Mesendoderm (in vitro differentiated cells): ENCODE data around the gene CTNNA1.

ENCODE experiments used
- DNase-seq: peaks from one replicate; pipeline ENCODE4 v3.0.0; 2013
- H2AK5ac ChIP-seq: 2 replicates; pipeline ENCODE4 v1.6.1; 2013; ENCODE audit warnings: low read length, inconsistent platforms
- H2BK120ac ChIP-seq: 2 replicates; pipeline ENCODE4 v1.6.1; 2013; ENCODE audit warnings: low read depth, mild to moderate bottlenecking, low read length, moderate library complexity, mixed read lengths
- H2BK15ac ChIP-seq: replicated peaks from 2 replicates; pipeline ENCODE4 v1.6.1; 2013; ENCODE audit warnings: low read depth, mild to moderate bottlenecking, moderate library complexity
- H2BK5ac ChIP-seq: 2 replicates; pipeline ENCODE4 v1.6.1; 2013; ENCODE audit warnings: low read length, inconsistent platforms
- H3K18ac ChIP-seq: 2 replicates; pipeline ENCODE4 v1.6.1; 2013; ENCODE audit warnings: mild to moderate bottlenecking, low read length, mixed read lengths
- H3K23ac ChIP-seq: one replicate; pipeline ENCODE4 v1.6.1; 2013; ENCODE audit warnings: low read length
- H3K27ac ChIP-seq: 2 replicates; pipeline ENCODE4 v1.5.1; 2013; ENCODE audit warnings: low read depth, mild to moderate bottlenecking, inconsistent platforms, low read length, moderate library complexity
- H3K27me3 ChIP-seq: 2 replicates; pipeline ENCODE4 v1.6.1; 2013; ENCODE audit warnings: low read length, control low read depth, mild to moderate bottlenecking, inconsistent platforms; ENCODE audit not compliant: insufficient read depth, poor library complexity
- H3K36me3 ChIP-seq: 2 replicates; pipeline ENCODE4 v1.6.1; 2013; ENCODE audit warnings: low read length, inconsistent platforms; ENCODE audit not compliant: control insufficient read depth, insufficient read depth
- H3K4ac ChIP-seq: one replicate; pipeline ENCODE4 v1.6.1; 2013; ENCODE audit warnings: low read depth, mild to moderate bottlenecking, low read length, moderate library complexity
- H3K4me1 ChIP-seq: 2 replicates; pipeline ENCODE4 v1.6.1; 2013; ENCODE audit warnings: low read depth, low read length, inconsistent platforms; ENCODE audit not compliant: control insufficient read depth
- H3K4me2 ChIP-seq: 2 replicates; pipeline ENCODE4 v1.6.1; 2013; ENCODE audit warnings: low read length
- H3K4me3 ChIP-seq: 2 replicates; pipeline ENCODE4 v1.5.1; 2013; ENCODE audit warnings: mild to moderate bottlenecking, low read length
- H3K56ac ChIP-seq: one replicate; pipeline ENCODE4 v1.6.1; 2013; ENCODE audit warnings: low read length
- H3K79me1 ChIP-seq: 2 replicates; pipeline ENCODE4 v1.6.1; 2013; ENCODE audit warnings: low read length, inconsistent platforms
- H3K79me2 ChIP-seq: 2 replicates; pipeline ENCODE4 v1.6.1; 2013; ENCODE audit warnings: mild to moderate bottlenecking, low read length; ENCODE audit not compliant: control insufficient read depth, insufficient read depth
- H3K9ac ChIP-seq: 2 replicates; pipeline ENCODE4 v1.6.1; 2013; ENCODE audit warnings: low read length, inconsistent platforms
- H4K5ac ChIP-seq: one replicate; pipeline ENCODE4 v1.6.1; 2013; ENCODE audit warnings: low read length
- H4K8ac ChIP-seq: one replicate; pipeline ENCODE4 v1.6.1; 2013; ENCODE audit warnings: low read depth, mild to moderate bottlenecking, control low read depth, low read length, moderate library complexity
- WGBS: extraction: QIAGEN DNeasy Blood & Tissue Kit; methylation state at CpG from one replicate; pipeline ENCODE4 v1.1.7; 2013; ENCODE audit warnings: low lambda C conversion rate, missing lambda C conversion rate; ENCODE audit not compliant: insufficient coverage; ENCODE audit errors: extremely low coverage; 5-methylcytosine and 5-hydroxymethylcytosine counted together

The CTNNA1 gene

GRCh38 chr5:138955013-138955660 lies 201.9 kb downstream of the CTNNA1 start:
- Histone ChIP-seq H2BK120ac (no peak overlapping the region), H3K4me3 (no peak overlapping the region), H2AK5ac (no peak overlapping the region), H2BK15ac (no peak overlapping the region), H3K4me2 (no peak overlapping the region), H3K36me3 (no peaks in the 10 kb centered on the region), H3K4ac (no peak overlapping the region), H3K4me1 (peaks cover 2% of the 10 kb centered on the region), H3K79me1 (no peaks in the 10 kb centered on the region), H3K27me3 (no peaks in the 10 kb centered on the region), H3K9ac (no peak overlapping the region), H4K8ac (no peak overlapping the region), H3K18ac (no peak overlapping the region), H4K5ac (no peak overlapping the region), H3K56ac (no peak overlapping the region), H3K27ac (no peak overlapping the region), H2BK5ac (no peak overlapping the region), H3K23ac (peak overlapping the region; percentile 57), H3K79me2 (no peaks in the 10 kb centered on the region)
- no peak for DNase-seq
- WGBS = no CpG with 5 or more reads among the region's 12 CpGs

DNA sequence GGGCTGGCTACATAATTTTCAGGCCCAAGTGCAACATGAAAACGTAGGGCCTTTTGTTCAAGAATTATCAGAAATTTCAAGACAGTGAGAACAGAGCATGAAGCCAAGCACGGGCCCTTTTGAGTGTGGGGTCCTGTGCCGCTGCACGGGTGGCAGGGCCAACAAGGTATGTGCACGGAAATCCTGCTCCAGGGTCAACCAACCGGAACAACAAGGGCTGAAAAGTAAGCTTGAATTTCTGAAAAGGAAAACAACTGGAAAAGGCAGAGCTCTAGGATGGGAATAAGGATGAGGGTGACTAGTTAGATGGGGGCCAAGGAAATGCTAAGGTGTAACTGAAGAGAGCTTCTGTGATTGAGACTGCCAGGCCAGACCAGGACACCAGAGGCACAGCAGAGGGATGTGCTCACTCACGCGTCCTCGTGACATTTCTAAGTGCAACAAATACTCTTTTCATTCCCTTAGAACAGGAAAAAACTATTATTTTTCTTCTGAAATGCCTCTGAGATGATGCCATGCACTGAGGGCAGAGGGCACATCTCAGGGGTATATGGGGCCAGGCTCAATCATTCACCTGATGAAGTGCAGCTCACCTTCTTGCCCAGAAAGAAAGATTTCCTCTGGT lies 202.6 kb downstream of the CTNNA1 start:
- Histone ChIP-seq H3K4me1 (peaks cover 2% of the 10 kb centered on the region), H3K18ac (no peak overlapping the region), H3K56ac (no peak overlapping the region), H3K79me1 (no peaks in the 10 kb centered on the region), H2BK5ac (no peak overlapping the region), H3K36me3 (no peaks in the 10 kb centered on the region), H3K27ac (no peak overlapping the region), H3K4ac (no peak overlapping the region), H4K5ac (no peak overlapping the region), H3K79me2 (no peaks in the 10 kb centered on the region), H2AK5ac (no peak overlapping the region), H3K4me3 (no peak overlapping the region), H3K4me2 (no peak overlapping the region), H3K23ac (no peak overlapping the region), H2BK120ac (no peak overlapping the region), H3K27me3 (no peaks in the 10 kb centered on the region), H4K8ac (no peak overlapping the region), H3K9ac (no peak overlapping the region), H2BK15ac (no peak overlapping the region)
- DNase-seq = no peak
- no CpG with 5 or more reads among the region's 9 CpGs for WGBS

DNA sequence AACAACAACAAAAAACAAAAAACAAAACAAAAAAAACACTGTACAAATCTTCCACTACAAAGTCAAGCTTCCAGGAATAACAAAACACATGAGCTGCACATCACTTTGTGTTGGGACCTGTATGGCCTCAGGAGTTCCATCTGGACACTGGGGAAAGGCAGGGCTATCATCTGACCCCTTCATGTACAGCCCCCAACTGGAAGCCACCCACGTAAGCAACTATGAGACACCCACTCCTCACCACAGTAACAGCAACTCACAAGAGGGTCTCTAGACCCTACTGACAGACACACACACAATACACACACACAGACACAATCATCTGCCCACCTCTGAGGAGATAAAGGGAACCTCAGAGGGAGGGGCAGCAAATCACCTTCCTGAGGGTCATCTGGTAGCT lies 203.6 kb downstream of the CTNNA1 start:
- Histone ChIP-seq H2BK15ac (no peak overlapping the region), H3K23ac (peak overlapping the region; percentile 29), H4K8ac (no peak overlapping the region), H3K9ac (no peak overlapping the region), H2AK5ac (no peak overlapping the region), H3K79me2 (no peaks in the 10 kb centered on the region), H4K5ac (no peak overlapping the region), H3K79me1 (no peaks in the 10 kb centered on the region), H3K4me1 (peaks cover 2% of the 10 kb centered on the region), H3K18ac (no peak overlapping the region), H3K4me3 (no peak overlapping the region), H3K4me2 (no peak overlapping the region), H2BK120ac (no peak overlapping the region), H2BK5ac (no peak overlapping the region), H3K27ac (no peak overlapping the region), H3K56ac (no peak overlapping the region), H3K27me3 (no peaks in the 10 kb centered on the region), H3K36me3 (no peaks in the 10 kb centered on the region), H3K4ac (no peak overlapping the region)
- no peak for DNase-seq
- no CpG with 5 or more reads among the region's 1 CpG for WGBS

DNA sequence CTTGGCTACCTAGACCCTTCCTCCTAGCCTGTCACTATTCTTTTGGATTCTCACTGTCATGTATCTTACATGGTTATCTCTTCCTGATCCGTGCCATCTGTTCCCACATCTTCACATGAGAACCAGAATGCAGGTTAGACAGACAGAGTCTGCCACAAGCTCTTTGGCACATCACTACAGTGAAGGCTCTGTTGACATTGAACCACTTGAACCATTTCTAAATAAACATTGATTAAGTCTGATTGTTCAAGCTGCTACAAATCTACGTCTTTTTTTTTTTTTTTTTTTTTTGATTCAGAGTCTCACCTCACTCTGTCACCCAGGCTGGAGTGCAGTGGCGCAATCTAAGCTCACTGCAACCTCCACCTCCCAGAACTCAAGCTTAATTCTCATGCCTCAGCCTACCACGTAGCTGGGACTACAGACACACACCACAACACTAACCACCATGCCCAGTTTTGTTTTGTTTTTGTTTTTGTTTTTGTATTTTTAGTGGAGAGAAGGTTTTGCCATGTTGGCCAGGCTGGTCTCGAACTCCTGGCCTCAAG lies 207.0 kb downstream of the CTNNA1 start:
- Histone ChIP-seq H4K8ac (no peak overlapping the region), H2BK5ac (no peak overlapping the region), H2BK120ac (no peak overlapping the region), H3K56ac (no peak overlapping the region), H3K4me3 (no peak overlapping the region), H3K79me2 (no peaks in the 10 kb centered on the region), H3K23ac (no peak overlapping the region), H2BK15ac (no peak overlapping the region), H3K4me1 (peaks cover 12% of the 10 kb centered on the region), H3K9ac (no peak overlapping the region), H3K79me1 (no peaks in the 10 kb centered on the region), H2AK5ac (no peak overlapping the region), H3K27ac (no peak overlapping the region), H3K18ac (no peak overlapping the region), H4K5ac (no peak overlapping the region), H3K27me3 (no peaks in the 10 kb centered on the region), H3K36me3 (no peaks in the 10 kb centered on the region), H3K4ac (no peak overlapping the region), H3K4me2 (no peak overlapping the region)
- no CpG with 5 or more reads among the region's 5 CpGs for WGBS
- no peak for DNase-seq

DNA sequence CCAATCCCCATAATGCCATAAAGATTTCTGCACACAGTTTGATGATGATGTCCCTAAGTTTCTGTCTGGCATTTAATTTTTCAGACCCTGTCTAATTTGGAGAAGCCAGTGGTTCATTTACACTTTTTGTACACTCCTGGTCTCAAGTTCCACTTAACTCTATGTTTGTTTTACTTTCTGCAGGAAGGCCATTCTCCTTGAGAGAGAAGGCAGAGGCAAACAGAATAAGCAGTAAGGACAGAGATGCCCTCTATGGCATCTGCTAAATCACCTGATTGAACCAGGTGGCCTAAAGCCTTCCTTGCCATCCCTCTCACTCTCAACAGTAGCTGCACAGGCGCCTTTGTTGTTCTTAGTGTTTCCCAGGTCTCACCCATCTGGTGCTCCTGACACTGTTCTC lies 208.0 kb downstream of the CTNNA1 start:
- WGBS = no CpG with 5 or more reads among the region's 1 CpG
- H3K79me2 ChIP-seq = no peaks in the 10 kb centered on the region
- H3K4me1 ChIP-seq = peaks cover 12% of the 10 kb centered on the region
- H3K4me2 ChIP-seq = no peak overlapping the region
- H3K79me1 ChIP-seq = no peaks in the 10 kb centered on the region
- no peak overlapping the region for H3K4ac ChIP-seq
- peak overlapping the region; percentile 1 for H3K18ac ChIP-seq
- H2BK15ac ChIP-seq = no peak overlapping the region
- H3K36me3 ChIP-seq = no peaks in the 10 kb centered on the region
- H3K27me3 ChIP-seq = no peaks in the 10 kb centered on the region
- no peak overlapping the region for H4K5ac ChIP-seq
- H2AK5ac ChIP-seq = no peak overlapping the region
- no peak overlapping the region for H4K8ac ChIP-seq
- H3K4me3 ChIP-seq = no peak overlapping the region
- no peak overlapping the region for H3K27ac ChIP-seq
- no peak overlapping the region for H3K23ac ChIP-seq
- H2BK120ac ChIP-seq = no peak overlapping the region
- no peak overlapping the region for H3K9ac ChIP-seq
- peak overlapping the region; percentile 17 for H3K56ac ChIP-seq
- H2BK5ac ChIP-seq = no peak overlapping the region
- DNase-seq = no peak
